ENCODE measurements around the gene FXYD7. TPM values are rescaled to one million over a fixed set of nuclear protein-coding genes. Genes with fewer than 3 reads are reported as not detected.

FXYD7 gene
- total and polyA plus RNA-seq, 2 donors (not counting 1 experiment from before 2014, with no cell fraction given): not detected

GRCh38 chr19:35105047-35105410 lies 38.0 kb upstream of the FXYD7 start:
- Histone ChIP-seq H3K4me3 (replicated peaks in 1 of 4; ENCODE audit: control extremely low read depth in 1 of 4, insufficient read depth in 1 of 4, low read depth in 3 of 4, low read length in 4 of 4) (no peak overlapping the region), H3K27ac (ENCODE audit: insufficient read depth, low read length) (no peak overlapping the region), H4K20me1 (ENCODE audit: control insufficient read depth, extremely low read depth, insufficient read depth, low read length) (no peaks in the 10 kb centered on the region), H3K36me3 (ENCODE audit: control insufficient read depth, insufficient read depth, low read length) (no peaks in the 10 kb centered on the region), H3K9me3 (ENCODE audit: control insufficient read depth, insufficient read depth, low read depth, low read length) (no peaks in the 10 kb centered on the region), H2AFZ (ENCODE audit: low read length) (no peak overlapping the region), H3K79me2 (ENCODE audit: control insufficient read depth, insufficient read depth, low read length) (no peaks in the 10 kb centered on the region), H3K4me1 (ENCODE audit: control insufficient read depth, extremely low read depth, insufficient read depth, low read length) (no peaks in the 10 kb centered on the region), H3K9ac (ENCODE audit: insufficient read depth, low read length) (no peak overlapping the region), H3K4me2 (ENCODE audit: extremely low read depth, insufficient read depth, low read length) (no peak overlapping the region), H3K27me3 (ENCODE audit: control insufficient read depth, insufficient read depth, low read length) (no peaks in the 10 kb centered on the region)
- no peak for DNase-seq (ENCODE audit: low read depth in 2 of 2)
- TF ChIP-seq EZH2 (IDR thresholded peaks at IDR 0.05; ENCODE audit: low read length, missing control alignments) (no peak), CTCF (conservative IDR thresholded peaks at IDR 0.05 in 1 of 2, IDR thresholded peaks at IDR 0.05 in 1 of 2; ENCODE audit: low read depth in 1 of 2, low read length in 2 of 2) (no peak)

DNA sequence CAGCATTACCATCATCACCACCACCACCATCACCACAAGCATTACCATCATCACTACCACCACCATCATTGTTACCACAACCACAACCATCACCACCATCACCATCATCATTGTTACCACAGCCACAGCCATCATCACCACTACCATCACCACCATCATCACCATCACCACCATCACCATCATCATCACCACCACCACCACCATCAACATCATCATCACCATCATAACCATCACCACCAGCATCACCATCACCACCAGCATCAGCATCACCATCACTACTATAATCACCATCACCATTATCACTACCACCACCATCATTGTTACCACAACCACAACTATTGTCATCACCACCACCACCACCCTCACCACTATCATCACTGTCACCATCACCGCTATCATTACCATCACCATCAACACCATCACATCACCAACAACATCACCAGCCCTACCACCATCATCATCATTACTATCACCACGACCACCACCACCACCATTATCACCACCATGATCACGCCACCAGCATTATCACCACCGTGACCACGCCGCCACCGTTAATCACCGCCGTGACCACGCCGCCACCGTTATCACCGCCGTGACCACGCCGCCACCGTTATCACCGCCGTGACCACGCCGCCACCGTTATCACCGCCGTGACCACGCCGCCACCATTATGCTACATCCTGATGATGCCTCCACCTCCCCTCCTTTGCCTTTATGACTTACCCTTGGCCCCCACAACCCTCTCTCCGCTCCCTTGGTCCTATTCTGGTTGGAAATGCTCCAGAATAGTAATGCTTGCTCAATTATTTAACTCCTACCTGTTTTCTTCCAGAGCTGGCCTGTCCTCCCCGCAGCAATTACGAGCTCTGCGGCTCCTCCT lies 37.4 kb upstream of the FXYD7 start:
- Histone ChIP-seq H3K9me3 (ENCODE audit: control insufficient read depth, insufficient read depth, low read depth, low read length) (no peaks in the 10 kb centered on the region), H2AFZ (ENCODE audit: low read length) (no peak overlapping the region), H3K27me3 (ENCODE audit: control insufficient read depth, insufficient read depth, low read length) (no peaks in the 10 kb centered on the region), H3K27ac (ENCODE audit: insufficient read depth, low read length) (no peak overlapping the region), H3K4me2 (ENCODE audit: extremely low read depth, insufficient read depth, low read length) (no peak overlapping the region), H3K4me1 (ENCODE audit: control insufficient read depth, extremely low read depth, insufficient read depth, low read length) (no peaks in the 10 kb centered on the region), H3K79me2 (ENCODE audit: control insufficient read depth, insufficient read depth, low read length) (no peaks in the 10 kb centered on the region), H4K20me1 (ENCODE audit: control insufficient read depth, extremely low read depth, insufficient read depth, low read length) (no peaks in the 10 kb centered on the region), H3K36me3 (ENCODE audit: control insufficient read depth, insufficient read depth, low read length) (no peaks in the 10 kb centered on the region), H3K9ac (ENCODE audit: insufficient read depth, low read length) (no peak overlapping the region), H3K4me3 (replicated peaks in 1 of 4; ENCODE audit: control extremely low read depth in 1 of 4, insufficient read depth in 1 of 4, low read depth in 3 of 4, low read length in 4 of 4) (no peak overlapping the region)
- TF ChIP-seq EZH2 (IDR thresholded peaks at IDR 0.05; ENCODE audit: low read length, missing control alignments) (no peak), CTCF (conservative IDR thresholded peaks at IDR 0.05 in 1 of 2, IDR thresholded peaks at IDR 0.05 in 1 of 2; ENCODE audit: low read depth in 1 of 2, low read length in 2 of 2) (no peak)
- DNase-seq (ENCODE audit: low read depth in 2 of 2): no peak

DNA sequence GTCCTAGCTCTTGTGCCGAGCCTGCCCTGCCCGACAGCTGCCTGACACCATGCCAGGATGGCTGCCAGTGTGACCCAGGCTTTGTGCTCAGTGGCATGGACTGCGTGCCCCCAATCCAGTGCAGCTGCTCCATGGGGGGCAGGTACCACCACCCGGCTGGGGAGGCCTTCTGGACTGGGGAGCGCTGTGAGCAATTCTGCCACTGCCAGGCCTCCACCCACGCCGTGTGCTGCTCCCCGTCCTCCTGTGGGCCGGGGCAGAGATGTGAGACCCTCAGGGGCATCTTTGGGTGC lies 36.8 kb upstream of the FXYD7 start:
- DNase-seq (ENCODE audit: low read depth in 2 of 2): no peak
- no peak overlapping the region for H3K9ac ChIP-seq (ENCODE audit: insufficient read depth, low read length)

More for the DNA sequence above, 36.8 kb upstream of the FXYD7 start:
- no peaks in the 10 kb centered on the region for H3K9me3 ChIP-seq (ENCODE audit: control insufficient read depth, insufficient read depth, low read depth, low read length)
- H3K4me3 ChIP-seq (replicated peaks in 1 of 4; ENCODE audit: control extremely low read depth in 1 of 4, insufficient read depth in 1 of 4, low read depth in 3 of 4, low read length in 4 of 4): no peak overlapping the region
- H2AFZ ChIP-seq (ENCODE audit: low read length): no peak overlapping the region
- no peaks in the 10 kb centered on the region for H3K36me3 ChIP-seq (ENCODE audit: control insufficient read depth, insufficient read depth, low read length)
- H3K27ac ChIP-seq (ENCODE audit: insufficient read depth, low read length): no peak overlapping the region
- H3K79me2 ChIP-seq (ENCODE audit: control insufficient read depth, insufficient read depth, low read length): no peaks in the 10 kb centered on the region
- TF ChIP-seq EZH2 (IDR thresholded peaks at IDR 0.05; ENCODE audit: low read length, missing control alignments): no peak
- no peak for TF ChIP-seq CTCF (conservative IDR thresholded peaks at IDR 0.05 in 1 of 2, IDR thresholded peaks at IDR 0.05 in 1 of 2; ENCODE audit: low read depth in 1 of 2, low read length in 2 of 2)
- H4K20me1 ChIP-seq (ENCODE audit: control insufficient read depth, extremely low read depth, insufficient read depth, low read length): no peaks in the 10 kb centered on the region
- H3K4me1 ChIP-seq (ENCODE audit: control insufficient read depth, extremely low read depth, insufficient read depth, low read length): no peaks in the 10 kb centered on the region
- no peaks in the 10 kb centered on the region for H3K27me3 ChIP-seq (ENCODE audit: control insufficient read depth, insufficient read depth, low read length)
- H3K4me2 ChIP-seq (ENCODE audit: extremely low read depth, insufficient read depth, low read length): no peak overlapping the region

Data from fibroblast of lung (primary cell).